Right renal cortex interstitium (tissue), 3 donors: ENCODE data around the gene SDHA. TPM values are rescaled to one million over a fixed set of nuclear protein-coding genes. Genes with fewer than 3 reads are reported as not detected.

Experiments used
- DNase-seq, 3 donors: peaks; one replicate each; pipeline ENCODE4 v3.0.0-alpha.2; 2013; ENCODE audit warnings: low read depth in 3 of 3, low spot score in 2 of 3
- polyA plus RNA-seq, 3 donors: library from polyadenylated mRNA; unstranded; fragments of 120-200 nt; gene quantifications; one replicate each; pipeline ENCODE4 v1.2.1, GENCODE V29; 2013; ENCODE audit not compliant: insufficient read length in 3 of 3

The SDHA gene
- polyA plus RNA-seq, 3 donors = 138 to 159 (median 146) TPM

GRCh38 chr5:185095-186070, 32.7 kb upstream of the SDHA start:
- no peak for DNase-seq

- no peak for DNase-seq
Measured at GRCh38 chr5:186091-187041, 31.8 kb upstream of the SDHA start.

GRCh38 chr5:187042-187431, 31.1 kb upstream of the SDHA start:
- DNase-seq = no peak

GRCh38 chr5:187617-188451, 30.3 kb upstream of the SDHA start:
- no peak for DNase-seq

- DNase-seq = peak; percentile 64 to 80 (median 67)
Measured at GRCh38 chr5:188488-189481, 29.3 kb upstream of the SDHA start.

GRCh38 chr5:189486-189885, 28.6 kb upstream of the SDHA start:
- no peak for DNase-seq

GRCh38 chr5:189976-190365, 28.1 kb upstream of the SDHA start:
- no peak for DNase-seq

- DNase-seq = no peak
Measured at GRCh38 chr5:190366-191035, 27.6 kb upstream of the SDHA start.

- no peak for DNase-seq
Measured at GRCh38 chr5:191036-191948, 26.8 kb upstream of the SDHA start, which contains the start of gene LRRC14B. Gene LRRC14B, plus strand, starts transcription at chr5:191495. Its CDS starts 44 bp downstream, at chr5:191539.

- DNase-seq = no peak
Measured at GRCh38 chr5:191949-192690, 26.0 kb upstream of the SDHA start.

GRCh38 chr5:192691-192969, 25.5 kb upstream of the SDHA start:
- no peak for DNase-seq

- DNase-seq = no peak
Measured at GRCh38 chr5:192970-193831, 24.9 kb upstream of the SDHA start.

- no peak for DNase-seq
Measured at GRCh38 chr5:194102-194501, 24.0 kb upstream of the SDHA start.

- DNase-seq = no peak
Measured at GRCh38 chr5:194603-195209, 23.4 kb upstream of the SDHA start.

GRCh38 chr5:195401-196160, 22.5 kb upstream of the SDHA start:
- DNase-seq = no peak
